Measurements from ENCODE around the gene WFDC5. TPM values are rescaled to one million over a fixed set of nuclear protein-coding genes. Genes with fewer than 3 reads are reported as not detected.

The WFDC5 gene
- total RNA-seq, 5 donors from 2014 or later (not counting 1 experiment from before 2014, with no cell fraction given), result not detected

GRCh38 chr20:45070932-45071632 lies 43.9 kb downstream of the WFDC5 start:
- H3K27ac Mint-ChIP-seq, result peak overlapping the region in 1 of 2 donors; percentile 29
- ATAC-seq (replicated peaks in 1 of 4) (no peak), DNase-seq (no peak)
- ChIA-PET POLR2A (interaction anchor here (0.7 to 1.4 kb wide), 2 partner anchors 21 to 162 kb away, joined by 3 read pairs; no protein-coding TSS in a partner anchor), CTCF (interaction anchor here (0.5 to 1.8 kb wide), 8 partner anchors 15 to 724 kb away, joined by 3 to 7 read pairs (median 4); no protein-coding TSS in a partner anchor)
- no peak overlapping the region for H3K4me3 ChIP-seq (ENCODE audit: control insufficient read depth in 1 of 2, extremely low read depth in 1 of 2, low read length in 1 of 2)
- peaks cover 0 to 6% of the 10 kb centered on the region in 2 experiments for H3K4me1 ChIP-seq (ENCODE audit: control insufficient read depth in 1 of 2, extremely low read depth in 1 of 2, insufficient read depth in 2 of 2, low read length in 2 of 2)
- H3K36me3 ChIP-seq (ENCODE audit: control insufficient read depth in 2 of 2, extremely low read depth in 1 of 2, insufficient read depth in 1 of 2, low read length in 1 of 2), result peaks cover 0 to 84% of the 10 kb centered on the region in 2 donors
- no peaks in the 10 kb centered on the region for H3K9me3 Mint-ChIP-seq
- H3K9me3 ChIP-seq, result no peaks in the 10 kb centered on the region
- no peak overlapping the region for H3K27ac ChIP-seq (ENCODE audit: low read length)
- H3K27me3 Mint-ChIP-seq, result no peaks in the 10 kb centered on the region
- peaks cover 59 to 61% (median 61%) of the 10 kb centered on the region in 3 donors for H3K4me1 Mint-ChIP-seq
- peaks cover 69% of the 10 kb centered on the region for H3K36me3 Mint-ChIP-seq
- WGBS (ENCODE audit: insufficient coverage), result 100% methylated on average over 3 of the region's 6 CpGs
- no peak overlapping the region for H3K4me3 Mint-ChIP-seq
- no peaks in the 10 kb centered on the region for H3K27me3 ChIP-seq (replicated peaks in 1 of 2; ENCODE audit: control insufficient read depth in 2 of 2, extremely low read depth in 1 of 2, insufficient read depth in 2 of 2, low read length in 1 of 2)

DNA sequence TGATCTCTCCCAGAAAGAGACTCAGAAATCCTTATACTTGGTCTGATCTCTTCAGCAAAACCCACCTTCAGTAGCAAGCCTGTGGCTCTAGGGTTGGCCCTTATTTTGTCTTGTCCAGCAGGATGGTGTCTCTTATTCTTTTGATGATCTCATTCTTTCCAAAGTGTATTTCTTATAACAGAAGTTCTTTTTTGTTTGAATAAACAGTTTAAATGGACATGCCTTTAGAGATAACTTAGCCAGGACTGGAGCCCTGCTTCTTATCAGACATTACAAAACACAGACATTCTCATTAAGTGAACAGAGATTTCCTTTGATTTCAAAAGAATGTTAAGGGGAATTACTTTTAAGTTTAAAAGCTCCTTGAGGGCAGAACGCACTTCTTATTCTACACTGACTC lies 45.7 kb downstream of the WFDC5 start:
- ChIA-PET POLR2A (no interaction called here), CTCF (interaction anchor here in 1 of 2 donors (1.2 kb wide), 1 partner anchor 26 kb away, joined by 6 read pairs; no protein-coding TSS in a partner anchor)
- Mint-ChIP-seq H3K9me3 (no peaks in the 10 kb centered on the region), H3K36me3 (peaks cover 65% of the 10 kb centered on the region), H3K27me3 (no peaks in the 10 kb centered on the region), H3K4me3 (no peak overlapping the region), H3K4me1 (peaks cover 69 to 77% (median 75%) of the 10 kb centered on the region in 3 donors), H3K27ac (peak overlapping the region; percentile 23 to 43)
- H3K27ac ChIP-seq (ENCODE audit: low read length), result no peak overlapping the region
- H3K4me3 ChIP-seq (ENCODE audit: control insufficient read depth in 1 of 2, extremely low read depth in 1 of 2, low read length in 1 of 2), result no peak overlapping the region
- H3K4me1 ChIP-seq (ENCODE audit: control insufficient read depth in 1 of 2, extremely low read depth in 1 of 2, insufficient read depth in 2 of 2, low read length in 2 of 2), result peaks cover under 1 to 6% of the 10 kb centered on the region in 2 experiments
- ATAC-seq (replicated peaks in 1 of 4) (no peak), DNase-seq (no peak)
- WGBS (ENCODE audit: insufficient coverage), result no CpG with 5 or more reads among the region's 1 CpG
- H3K27me3 ChIP-seq (replicated peaks in 1 of 2; ENCODE audit: control insufficient read depth in 2 of 2, extremely low read depth in 1 of 2, insufficient read depth in 2 of 2, low read length in 1 of 2), result no peaks in the 10 kb centered on the region
- H3K36me3 ChIP-seq (ENCODE audit: control insufficient read depth in 2 of 2, extremely low read depth in 1 of 2, insufficient read depth in 1 of 2, low read length in 1 of 2), result peaks cover 0 to 70% of the 10 kb centered on the region in 2 donors
- H3K9me3 ChIP-seq, result no peaks in the 10 kb centered on the region

DNA sequence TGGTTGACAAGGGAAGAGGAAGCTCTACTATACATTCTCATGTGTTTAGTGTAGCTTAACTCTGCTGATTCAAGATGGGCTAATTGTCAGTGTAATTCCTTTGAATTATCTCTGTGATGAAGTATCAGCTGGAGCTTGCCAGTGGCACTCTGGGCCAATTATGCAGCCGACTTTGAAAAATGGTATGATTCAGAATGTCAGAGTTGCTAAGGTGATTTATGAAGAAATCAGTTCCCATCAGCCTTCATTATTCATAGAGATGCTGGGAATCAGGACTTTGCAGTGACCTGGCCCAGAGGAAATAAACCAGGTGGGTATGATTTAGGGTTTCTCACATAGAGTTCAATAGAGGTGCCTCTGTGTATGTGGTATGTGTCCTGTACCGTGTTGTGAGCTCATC lies 47.4 kb downstream of the WFDC5 start:
- H3K36me3 ChIP-seq (ENCODE audit: control insufficient read depth in 2 of 2, extremely low read depth in 1 of 2, insufficient read depth in 1 of 2, low read length in 1 of 2), result peaks cover 0 to 56% of the 10 kb centered on the region in 2 donors
- Mint-ChIP-seq H3K4me3 (no peak overlapping the region), H3K27ac (no peak overlapping the region), H3K4me1 (peaks cover 75 to 82% (median 79%) of the 10 kb centered on the region in 3 donors), H3K27me3 (no peaks in the 10 kb centered on the region), H3K36me3 (peaks cover 57% of the 10 kb centered on the region), H3K9me3 (no peaks in the 10 kb centered on the region)
- H3K4me3 ChIP-seq (ENCODE audit: control insufficient read depth in 1 of 2, extremely low read depth in 1 of 2, low read length in 1 of 2), result no peak overlapping the region
- H3K9me3 ChIP-seq, result no peaks in the 10 kb centered on the region
- POLR2A ChIA-PET, result interaction anchor here in 1 of 2 donors (0.8 to 1.3 kb wide), 2 partner anchors 12 to 30 kb away, joined by 3 read pairs; no protein-coding TSS in a partner anchor
- ATAC-seq (replicated peaks in 1 of 4) (no peak), DNase-seq (no peak)
- CTCF ChIA-PET, result interaction anchor here (0.5 to 1.4 kb wide), 4 partner anchors 17 to 832 kb away, joined by 3 to 5 read pairs (median 4); no protein-coding TSS in a partner anchor
- no peak overlapping the region for H3K27ac ChIP-seq (ENCODE audit: low read length)
- peaks cover 2 to 4% of the 10 kb centered on the region in 2 experiments for H3K4me1 ChIP-seq (ENCODE audit: control insufficient read depth in 1 of 2, extremely low read depth in 1 of 2, insufficient read depth in 2 of 2, low read length in 2 of 2)
- no CpG with 5 or more reads among the region's 2 CpGs for WGBS (ENCODE audit: insufficient coverage)
- no peaks in the 10 kb centered on the region for H3K27me3 ChIP-seq (replicated peaks in 1 of 2; ENCODE audit: control insufficient read depth in 2 of 2, extremely low read depth in 1 of 2, insufficient read depth in 2 of 2, low read length in 1 of 2)

DNA sequence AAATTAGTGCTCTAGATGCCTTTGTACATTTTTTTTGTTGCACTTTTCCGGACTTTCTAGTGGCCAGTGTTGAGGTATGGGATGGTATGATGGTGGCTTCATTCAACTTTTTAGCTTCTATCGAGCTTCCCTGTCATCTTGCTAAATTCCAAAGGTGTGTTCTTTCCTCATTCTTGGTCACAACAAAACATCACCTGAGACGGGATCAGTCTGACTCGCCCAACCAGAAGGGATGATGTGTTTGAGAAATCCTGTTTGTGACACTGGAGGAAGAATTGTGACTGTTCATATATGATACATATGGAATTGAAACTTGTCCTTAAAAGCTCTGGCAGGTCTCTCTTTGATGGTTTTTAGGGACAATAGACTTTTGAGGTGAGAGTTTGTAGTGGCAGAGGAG lies 47.9 kb downstream of the WFDC5 start:
- H3K4me1 ChIP-seq (ENCODE audit: control insufficient read depth in 1 of 2, extremely low read depth in 1 of 2, insufficient read depth in 2 of 2, low read length in 2 of 2), result peaks cover 2 to 4% of the 10 kb centered on the region in 2 experiments
- H3K4me3 ChIP-seq (ENCODE audit: control insufficient read depth in 1 of 2, extremely low read depth in 1 of 2, low read length in 1 of 2), result no peak overlapping the region
- peaks cover 0 to 56% of the 10 kb centered on the region in 2 donors for H3K36me3 ChIP-seq (ENCODE audit: control insufficient read depth in 2 of 2, extremely low read depth in 1 of 2, insufficient read depth in 1 of 2, low read length in 1 of 2)
- no peaks in the 10 kb centered on the region for H3K27me3 ChIP-seq (replicated peaks in 1 of 2; ENCODE audit: control insufficient read depth in 2 of 2, extremely low read depth in 1 of 2, insufficient read depth in 2 of 2, low read length in 1 of 2)
- Mint-ChIP-seq H3K27ac (peak overlapping the region in 1 of 2 donors; percentile 54), H3K4me3 (no peak overlapping the region), H3K27me3 (no peaks in the 10 kb centered on the region), H3K9me3 (no peaks in the 10 kb centered on the region), H3K36me3 (peaks cover 61% of the 10 kb centered on the region), H3K4me1 (peaks cover 78 to 85% (median 83%) of the 10 kb centered on the region in 3 donors)
- POLR2A ChIA-PET, result interaction anchor here in 1 of 2 donors (0.8 to 1.3 kb wide), 2 partner anchors 11 to 30 kb away, joined by 3 read pairs; no protein-coding TSS in a partner anchor
- no peak for DNase-seq
- no peak for ATAC-seq (replicated peaks in 1 of 4)
- CTCF ChIA-PET, result interaction anchor here in 1 of 2 donors (1.4 kb wide), 1 partner anchor 16 kb away, joined by 5 read pairs; no protein-coding TSS in a partner anchor
- no CpG with 5 or more reads among the region's 4 CpGs for WGBS (ENCODE audit: insufficient coverage)
- H3K27ac ChIP-seq (ENCODE audit: low read length), result no peak overlapping the region
- no peaks in the 10 kb centered on the region for H3K9me3 ChIP-seq

- H3K4me1 Mint-ChIP-seq, result peaks cover 85 to 86% (median 86%) of the 10 kb centered on the region in 3 donors
- POLR2A ChIA-PET, result no interaction called here
- H3K27me3 Mint-ChIP-seq, result no peaks in the 10 kb centered on the region
- Histone ChIP-seq H3K27ac (ENCODE audit: low read length) (no peak overlapping the region), H3K36me3 (ENCODE audit: control insufficient read depth in 2 of 2, extremely low read depth in 1 of 2, insufficient read depth in 1 of 2, low read length in 1 of 2) (peaks cover 0 to 55% of the 10 kb centered on the region in 2 donors), H3K9me3 (no peaks in the 10 kb centered on the region), H3K27me3 (replicated peaks in 1 of 2; ENCODE audit: control insufficient read depth in 2 of 2, extremely low read depth in 1 of 2, insufficient read depth in 2 of 2, low read length in 1 of 2) (no peaks in the 10 kb centered on the region), H3K4me1 (ENCODE audit: control insufficient read depth in 1 of 2, extremely low read depth in 1 of 2, insufficient read depth in 2 of 2, low read length in 2 of 2) (peaks cover 2 to 4% of the 10 kb centered on the region in 2 experiments), H3K4me3 (ENCODE audit: control insufficient read depth in 1 of 2, extremely low read depth in 1 of 2, low read length in 1 of 2) (no peak overlapping the region)
- peak overlapping the region; percentile 28 to 34 for H3K27ac Mint-ChIP-seq
- CTCF ChIA-PET, result interaction anchor here in 1 of 2 donors (1.0 to 1.4 kb wide), 2 partner anchors 16 to 22 kb away, joined by 3 to 5 read pairs; no protein-coding TSS in a partner anchor
- H3K36me3 Mint-ChIP-seq, result peaks cover 65% of the 10 kb centered on the region
- H3K4me3 Mint-ChIP-seq, result no peak overlapping the region
- no peaks in the 10 kb centered on the region for H3K9me3 Mint-ChIP-seq
- WGBS (ENCODE audit: insufficient coverage), result 95% methylated on average over 3 of the region's 7 CpGs
- DNase-seq (no peak), ATAC-seq (replicated peaks in 1 of 4) (no peak)
Measured at GRCh38 chr20:45066372-45066771, 48.6 kb downstream of the WFDC5 start.

- Histone ChIP-seq H3K27me3 (replicated peaks in 1 of 2; ENCODE audit: control insufficient read depth in 2 of 2, extremely low read depth in 1 of 2, insufficient read depth in 2 of 2, low read length in 1 of 2) (no peaks in the 10 kb centered on the region), H3K36me3 (ENCODE audit: control insufficient read depth in 2 of 2, extremely low read depth in 1 of 2, insufficient read depth in 1 of 2, low read length in 1 of 2) (peaks cover 0 to 58% of the 10 kb centered on the region in 2 donors), H3K27ac (ENCODE audit: low read length) (no peak overlapping the region), H3K9me3 (no peaks in the 10 kb centered on the region), H3K4me1 (ENCODE audit: control insufficient read depth in 1 of 2, extremely low read depth in 1 of 2, insufficient read depth in 2 of 2, low read length in 2 of 2) (peaks cover 2 to 4% of the 10 kb centered on the region in 2 experiments), H3K4me3 (ENCODE audit: control insufficient read depth in 1 of 2, extremely low read depth in 1 of 2, low read length in 1 of 2) (no peak overlapping the region)
- Mint-ChIP-seq H3K4me3 (peak overlapping the region in 2 of 3 donors; percentile 5), H3K9me3 (no peaks in the 10 kb centered on the region), H3K27me3 (no peaks in the 10 kb centered on the region), H3K36me3 (peaks cover 56% of the 10 kb centered on the region), H3K4me1 (peaks cover 85 to 88% (median 87%) of the 10 kb centered on the region in 3 donors), H3K27ac (peak overlapping the region; percentile 68 to 74)
- no peak for ATAC-seq (replicated peaks in 1 of 4)
- ChIA-PET POLR2A (no interaction called here), CTCF (no interaction called here)
- no peak for DNase-seq
Measured at GRCh38 chr20:45064812-45065211, 50.2 kb downstream of the WFDC5 start.

All from T-cell (primary cell).